ENCODE measurements around the gene THBS3. TPM values are rescaled to one million over a fixed set of nuclear protein-coding genes. Genes with fewer than 3 reads are reported as not detected.

The THBS3 gene
- polyA plus RNA-seq, 1 donor: 39.6 TPM

Other genes with a start within 250 kb of the THBS3 start
- gene PYGO2, start 246.1 kb downstream of the THBS3 start, polyA plus RNA-seq (ENCODE audit: insufficient read length): 32.1 TPM
- gene SHC1, start 237.2 kb downstream of the THBS3 start, polyA plus RNA-seq (ENCODE audit: insufficient read length): 75.7 TPM
- 48.2 TPM for gene CKS1B, start 233.2 kb downstream of the THBS3 start, polyA plus RNA-seq (ENCODE audit: insufficient read length)
- 20.6 TPM for gene FLAD1, start 224.6 kb downstream of the THBS3 start, polyA plus RNA-seq (ENCODE audit: insufficient read length)
- gene LENEP, start 214.3 kb downstream of the THBS3 start, polyA plus RNA-seq (ENCODE audit: insufficient read length): 0.67 TPM
- gene ZBTB7B, start 205.1 kb downstream of the THBS3 start, polyA plus RNA-seq (ENCODE audit: insufficient read length): 11.3 TPM
- gene DCST2, start 174.1 kb downstream of the THBS3 start, polyA plus RNA-seq (ENCODE audit: insufficient read length): 2.1 TPM
- not detected for gene DCST1, start 174.1 kb downstream of the THBS3 start, polyA plus RNA-seq (ENCODE audit: insufficient read length)
- gene ADAM15, start 156.6 kb downstream of the THBS3 start, polyA plus RNA-seq (ENCODE audit: insufficient read length): 69.3 TPM
- gene EFNA4, start 144.2 kb downstream of the THBS3 start, polyA plus RNA-seq (ENCODE audit: insufficient read length): 6.0 TPM
- 2.5 TPM for gene EFNA3, start 129.1 kb downstream of the THBS3 start, polyA plus RNA-seq (ENCODE audit: insufficient read length)
- gene EFNA1, start 80.0 kb downstream of the THBS3 start, polyA plus RNA-seq (ENCODE audit: insufficient read length): 24.7 TPM
- 22.6 TPM for gene SLC50A1, start 72.0 kb downstream of the THBS3 start, polyA plus RNA-seq (ENCODE audit: insufficient read length)
- 25.1 TPM for gene DPM3, start 67.4 kb downstream of the THBS3 start, polyA plus RNA-seq (ENCODE audit: insufficient read length)
- 78.9 TPM for gene KRTCAP2, start 34.6 kb downstream of the THBS3 start, polyA plus RNA-seq (ENCODE audit: insufficient read length)
- gene TRIM46, start 34.0 kb downstream of the THBS3 start, polyA plus RNA-seq (ENCODE audit: insufficient read length): 0.40 TPM
- gene MTX1, start 798 bp upstream of the THBS3 start, polyA plus RNA-seq (ENCODE audit: insufficient read length): 18.0 TPM
- gene ENTREP3, start 47.6 kb upstream of the THBS3 start, polyA plus RNA-seq (ENCODE audit: insufficient read length): 17.6 TPM
- 46.5 TPM for gene SCAMP3, start 54.5 kb upstream of the THBS3 start, polyA plus RNA-seq (ENCODE audit: insufficient read length)
- 45.2 TPM for gene CLK2, start 65.6 kb upstream of the THBS3 start, polyA plus RNA-seq (ENCODE audit: insufficient read length)
- 4.0 TPM for gene HCN3, start 69.6 kb upstream of the THBS3 start, polyA plus RNA-seq (ENCODE audit: insufficient read length)
- 0.37 TPM for gene PKLR, start 93.5 kb upstream of the THBS3 start, polyA plus RNA-seq (ENCODE audit: insufficient read length)
- gene FDPS, start 101.0 kb upstream of the THBS3 start, polyA plus RNA-seq (ENCODE audit: insufficient read length): 106 TPM
- gene RUSC1, start 113.0 kb upstream of the THBS3 start, polyA plus RNA-seq (ENCODE audit: insufficient read length): 28.0 TPM

All from hindlimb muscle (tissue), 1 donor.